Stimulated activated CD8-positive, alpha-beta memory T cell treated with anti-CD3 and anti-CD28 coated beads, Interleukin-2, amount 100 ng/mL, for 48 hours (primary cell): ENCODE measurements around the gene ACBD5.

Experiments used
- DNase-seq, 2 donors: peaks; one replicate each; pipeline ENCODE4 v3.0.0-alpha.2; 2020; ENCODE audit warnings: low read depth in 2 of 2

Gene ACBD5

DNA sequence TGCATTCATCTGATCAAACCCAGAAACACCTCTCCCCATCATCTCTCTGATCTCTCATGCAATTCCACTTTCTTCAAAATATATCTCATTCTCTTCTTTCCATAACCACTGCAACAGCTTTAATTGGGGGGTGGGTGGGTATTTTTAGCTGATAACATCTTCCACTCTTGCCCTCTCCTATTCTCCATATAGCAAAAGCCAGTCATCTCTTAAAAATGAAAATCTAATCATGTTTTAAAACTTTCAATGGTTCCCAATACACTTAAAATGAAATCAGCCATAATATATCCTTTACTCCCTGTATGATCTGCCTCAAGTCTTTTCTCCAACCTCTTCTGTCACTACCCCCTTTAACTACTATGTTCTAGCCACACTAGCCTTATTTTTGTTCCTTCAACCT lies 87.9 kb downstream of the ACBD5 start:
- no peak for DNase-seq

GRCh38 chr10:27150261-27150660 lies 90.3 kb downstream of the ACBD5 start:
- no peak for DNase-seq

DNA sequence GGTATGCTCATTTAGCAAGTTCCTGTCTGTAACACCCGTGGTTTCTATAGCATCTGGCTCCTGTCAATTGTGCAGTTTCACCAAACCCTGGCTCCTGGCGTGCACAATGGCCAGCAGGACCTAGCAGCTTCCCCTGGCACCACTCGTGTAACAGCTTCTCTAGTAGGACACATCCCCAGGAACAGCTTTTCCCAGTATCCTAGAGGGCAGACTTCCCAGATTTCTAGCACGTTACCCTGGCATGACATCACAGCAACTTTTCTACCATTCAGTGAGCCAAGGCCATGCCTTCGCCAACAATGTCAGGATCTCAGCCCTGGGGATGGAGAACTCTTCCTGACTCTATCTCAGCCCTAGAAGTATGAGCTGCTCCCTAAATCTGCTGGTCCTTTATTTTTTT lies 92.9 kb downstream of the ACBD5 start:
- no peak for DNase-seq

DNA sequence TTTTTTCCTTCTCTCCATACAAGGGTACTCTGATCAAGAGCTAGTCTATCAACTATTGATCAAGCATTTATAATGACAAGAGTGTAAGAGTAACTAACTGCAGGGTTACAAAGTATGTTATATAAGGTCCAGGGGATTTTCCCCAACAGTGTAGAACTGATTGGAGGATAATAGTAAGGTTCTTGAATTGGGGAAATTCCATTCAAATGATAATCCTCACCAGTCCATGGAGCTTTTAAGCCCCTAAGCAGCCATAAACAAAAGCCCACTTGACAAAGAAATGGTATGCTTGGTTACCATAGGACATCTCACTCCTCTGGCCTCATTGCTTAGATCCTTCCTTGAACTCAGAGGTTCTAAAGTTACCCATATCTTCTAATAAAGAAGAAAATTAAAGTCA lies 94.7 kb downstream of the ACBD5 start:
- DNase-seq: no peak
